ENCODE data around the gene COL18A1.

GRCh38 chr21:45412909-45413611 is 8.1 kb downstream of the COL18A1 start:
- TF ChIP-seq CTCF (IDR thresholded peaks at IDR 0.05) (no peak), POLR2A (IDR thresholded peaks at IDR 0.05) (no peak)
